PC-9 (cell line): ENCODE data around the gene PRKAG1. TPM values are rescaled to one million over a fixed set of nuclear protein-coding genes. Genes with fewer than 3 reads are reported as not detected.
"Not testable (repeated sequence)": the region's sequence is repeated elsewhere in the genome, so short reads cannot be mapped to it uniquely, and the experiment has no call there.

ENCODE experiments used
- Bru-seq: library from RNA; stranded (reverse); fragments of 400-500 nt; gene quantifications from one replicate; lab custom pipeline; 2021; lab: Mats Ljungman, UMichigan
- BruChase-seq, 2 experiments: library from RNA; stranded (reverse); fragments of 400-500 nt; gene quantifications; one replicate each; lab custom pipeline; 2021; lab: Mats Ljungman, UMichigan
- BruUV-seq: library from RNA; stranded (reverse); fragments of 400-500 nt; replicated peaks from 2 replicates; lab custom pipeline; 2021; lab: Mats Ljungman, UMichigan
- CTCF ChIA-PET: fragments of 300-600 bp; sonication (Branson Sonifier 250); formaldehyde crosslinking; loops from one replicate; lab custom pipeline; 2022; ENCODE audit warnings: antibody characterized with exemption; lab: Charles Lee
- POLR2A ChIA-PET: fragments of 300-600 bp; sonication (Branson Sonifier 250); formaldehyde crosslinking; loops from one replicate; lab custom pipeline; 2022; ENCODE audit warnings: antibody characterized with exemption; ENCODE audit not compliant: unreplicated experiment; lab: Charles Lee
- DNase-seq, 2 experiments: peaks; one replicate each; pipeline versions ENCODE4 v3.0.0 to v3.0.0-alpha.2; 2015 to 2022; ENCODE audit warnings: mixed read lengths in 1 of 2
- H2AFZ ChIP-seq: fragments of 200-600 bp; sonication (generic); 2 replicates; pipeline ENCODE4 v1.8.1; 2017; ENCODE audit warnings: antibody characterized with exemption
- H3F3A ChIP-seq: fragments of 200-600 bp; sonication (generic); 2 replicates; pipeline ENCODE4 v1.8.1; 2017; ENCODE audit warnings: antibody characterized with exemption, mild to moderate bottlenecking, low read depth; ENCODE audit not compliant: insufficient read depth
- H3K27ac ChIP-seq: fragments of 200-600 bp; sonication (generic); 2 replicates; pipeline ENCODE4 v1.6.1; 2016; ENCODE audit warnings: mixed run types
- H3K27me3 ChIP-seq: fragments of 200-600 bp; sonication (generic); 2 replicates; pipeline ENCODE4 v1.6.1; 2016; ENCODE audit warnings: low read depth, mixed run types; ENCODE audit not compliant: insufficient read depth
- H3K36me3 ChIP-seq: fragments of 200-600 bp; sonication (generic); 2 replicates; pipeline ENCODE4 v1.6.1; 2016; ENCODE audit warnings: low read depth, mixed run types
- H3K4me1 ChIP-seq: fragments of 200-600 bp; sonication (generic); replicated peaks from 2 replicates; pipeline ENCODE4 v1.6.1; 2016; ENCODE audit warnings: mixed run types; ENCODE audit not compliant: insufficient read depth
- H3K4me2 ChIP-seq: fragments of 200-600 bp; sonication (generic); 2 replicates; pipeline ENCODE4 v1.6.1; 2017; ENCODE audit warnings: mixed run types
- H3K4me3 ChIP-seq: fragments of 200-600 bp; sonication (generic); 2 replicates; pipeline ENCODE4 v1.6.1; 2016; ENCODE audit warnings: mixed run types
- H3K79me2 ChIP-seq: fragments of 200-600 bp; sonication (generic); 2 replicates; pipeline ENCODE4 v1.6.1; 2017; ENCODE audit warnings: low read depth, mixed run types
- H3K9me2 ChIP-seq: fragments of 200-600 bp; sonication (generic); 2 replicates; pipeline ENCODE4 v1.8.1; 2017; ENCODE audit warnings: mild to moderate bottlenecking; ENCODE audit not compliant: insufficient read depth
- H3K9me3 ChIP-seq: fragments of 200-600 bp; sonication (generic); 2 replicates; pipeline ENCODE4 v1.8.1; 2016; ENCODE audit warnings: low read depth; ENCODE audit not compliant: insufficient read depth
- H4K20me1 ChIP-seq: fragments of 200-600 bp; sonication (generic); 2 replicates; pipeline ENCODE4 v1.8.1; 2017; ENCODE audit not compliant: insufficient read depth
- EZH2 ChIP-seq: fragments of 200-600 bp; sonication (generic); IDR thresholded peaks from 2 replicates; pipeline ENCODE4 v1.8.0; 2017; ENCODE audit warnings: antibody characterized with exemption, low read depth
- intact Hi-C: fragments of 100-400 bp; cut with micrococcal nuclease; formaldehyde crosslinking; loops from one replicate; pipeline ENCODE4 v1.10.0; 2022; ENCODE audit not compliant: unreplicated experiment
- long read RNA-seq: library from polyadenylated mRNA; stranded (forward); transcript quantifications from one replicate; pipeline ENCODE4 v2.0.0, GENCODE V29; 2022
- total RNA-seq: library from RNA; stranded (reverse); gene quantifications from 2 replicates; pipeline ENCODE4 v1.2.3, GENCODE V29; 2021
- TF ChIP-seq, protein P1 (sequence below): fragments of 200-600 bp; sonication (generic); conservative IDR thresholded peaks from 2 replicates; pipeline ENCODE4 v1.6.1; 2017; ENCODE audit warnings: mixed run types, antibody characterized with exemption, mild to moderate bottlenecking, moderate library complexity

PRKAG1 gene
- total RNA-seq (48.8 and 53.6 TPM in 2 replicates), Bru-seq, nascent RNA (percentile 76 among the genes with signal in this experiment), BruChase-seq, experiment 1, labeled RNA remaining after a 2-hour chase (percentile 77 among the genes with signal in this experiment), BruChase-seq, experiment 2, labeled RNA remaining after a 6-hour chase (percentile 86 among the genes with signal in this experiment)
- long read RNA-seq, transcript PRKAG1-206 (12 exons, 1,699 nt), result major isoform, 59 of 78 reads
- long read RNA-seq, partial matches to known transcripts, result 11 of 78 reads
- long read RNA-seq, other reads (novel, unspliced or antisense), result 4 of 78 reads

DNA sequence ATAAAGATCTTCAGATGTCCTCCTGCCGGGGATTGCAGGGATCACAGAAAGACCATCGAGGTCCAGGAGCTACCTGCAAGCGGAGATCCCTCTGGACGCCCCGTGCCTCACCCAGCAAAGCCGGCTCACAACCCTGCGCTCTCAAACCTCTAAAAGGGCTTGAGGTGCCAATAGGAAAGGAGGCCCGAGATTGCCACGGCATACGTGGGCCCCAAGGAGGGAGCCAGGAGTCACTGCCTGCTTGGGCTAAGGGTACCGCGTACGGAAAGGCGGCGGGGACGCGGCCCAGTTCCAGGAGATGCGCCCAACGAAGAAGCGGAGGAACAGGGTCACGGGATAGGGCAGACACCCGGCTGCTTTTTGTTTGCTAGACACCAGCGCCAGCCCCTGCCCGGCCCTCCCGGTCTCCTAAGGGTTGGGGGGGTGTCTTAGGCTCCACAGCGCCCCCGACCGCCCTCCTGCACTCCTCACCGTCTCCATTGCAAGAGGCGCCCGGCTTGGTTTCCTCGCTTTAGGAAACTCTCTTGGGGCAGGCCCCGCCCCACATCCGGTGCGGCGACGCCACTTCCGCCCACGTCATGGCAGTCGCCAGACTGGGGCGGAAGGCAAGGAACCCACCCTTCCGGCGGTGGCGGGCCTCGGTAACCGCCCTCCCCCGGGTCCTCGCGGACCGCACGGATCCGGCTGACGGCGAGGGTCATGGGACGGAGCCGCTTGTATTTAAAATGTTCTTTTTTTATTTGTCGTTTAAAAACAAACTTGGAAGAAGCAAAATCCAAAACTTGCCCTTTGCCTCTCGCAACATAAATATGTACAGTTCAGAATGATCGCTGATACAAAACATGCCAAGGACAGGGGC is at the start of gene PRKAG1:
TSS of gene PRKAG1 (minus strand) at position 516 of the 859 bp plus-strand sequence. CDS start at position 480, 36 bp downstream.
- peaks cover 30% of the 10 kb centered on the region for H3K79me2 ChIP-seq
- H2AFZ ChIP-seq, result peak within 1 kb of the TSS; percentile 86
- peaks cover 32% of the 10 kb centered on the region for H3F3A ChIP-seq
- H3K36me3 ChIP-seq, result no peaks in the 10 kb centered on the region
- intact Hi-C loops, result loop anchor here (2.0 to 5.0 kb wide), 2 partner anchors 18 to 39 kb away; no protein-coding TSS in a partner anchor
- no peaks in the 10 kb centered on the region for H3K27me3 ChIP-seq
- peak; percentile 87 to 93 for DNase-seq
- TSS peak; percentile 62 for BruUV-seq
- H3K9me2 ChIP-seq, result no peaks in the 10 kb centered on the region
- H4K20me1 ChIP-seq, result no peaks in the 10 kb centered on the region
- ChIA-PET CTCF (interaction anchor here (0.8 to 2.6 kb wide), 4 partner anchors 17 to 25 kb away, joined by 3 to 10 read pairs (median 5); no protein-coding TSS in a partner anchor), POLR2A (interaction anchor here (0.6 to 0.9 kb wide), 3 partner anchors 19 to 203 kb away, joined by 3 to 6 read pairs (median 4); partner anchors contain the start of gene DDN)
- H3K27ac ChIP-seq, result peak within 1 kb of the TSS; percentile 91
- no peak for TF ChIP-seq EZH2
- TF ChIP-seq, protein P1, sequence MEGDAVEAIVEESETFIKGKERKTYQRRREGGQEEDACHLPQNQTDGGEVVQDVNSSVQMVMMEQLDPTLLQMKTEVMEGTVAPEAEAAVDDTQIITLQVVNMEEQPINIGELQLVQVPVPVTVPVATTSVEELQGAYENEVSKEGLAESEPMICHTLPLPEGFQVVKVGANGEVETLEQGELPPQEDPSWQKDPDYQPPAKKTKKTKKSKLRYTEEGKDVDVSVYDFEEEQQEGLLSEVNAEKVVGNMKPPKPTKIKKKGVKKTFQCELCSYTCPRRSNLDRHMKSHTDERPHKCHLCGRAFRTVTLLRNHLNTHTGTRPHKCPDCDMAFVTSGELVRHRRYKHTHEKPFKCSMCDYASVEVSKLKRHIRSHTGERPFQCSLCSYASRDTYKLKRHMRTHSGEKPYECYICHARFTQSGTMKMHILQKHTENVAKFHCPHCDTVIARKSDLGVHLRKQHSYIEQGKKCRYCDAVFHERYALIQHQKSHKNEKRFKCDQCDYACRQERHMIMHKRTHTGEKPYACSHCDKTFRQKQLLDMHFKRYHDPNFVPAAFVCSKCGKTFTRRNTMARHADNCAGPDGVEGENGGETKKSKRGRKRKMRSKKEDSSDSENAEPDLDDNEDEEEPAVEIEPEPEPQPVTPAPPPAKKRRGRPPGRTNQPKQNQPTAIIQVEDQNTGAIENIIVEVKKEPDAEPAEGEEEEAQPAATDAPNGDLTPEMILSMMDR, result no peak; the same call in 1 of the 2 replicates
- H3K4me3 ChIP-seq, result peak within 1 kb of the TSS; percentile 65
- H3K9me3 ChIP-seq, result no peaks in the 10 kb centered on the region
- peaks cover 14% of the 10 kb centered on the region for H3K4me1 ChIP-seq
- peak within 1 kb of the TSS; percentile 87 for H3K4me2 ChIP-seq

DNA sequence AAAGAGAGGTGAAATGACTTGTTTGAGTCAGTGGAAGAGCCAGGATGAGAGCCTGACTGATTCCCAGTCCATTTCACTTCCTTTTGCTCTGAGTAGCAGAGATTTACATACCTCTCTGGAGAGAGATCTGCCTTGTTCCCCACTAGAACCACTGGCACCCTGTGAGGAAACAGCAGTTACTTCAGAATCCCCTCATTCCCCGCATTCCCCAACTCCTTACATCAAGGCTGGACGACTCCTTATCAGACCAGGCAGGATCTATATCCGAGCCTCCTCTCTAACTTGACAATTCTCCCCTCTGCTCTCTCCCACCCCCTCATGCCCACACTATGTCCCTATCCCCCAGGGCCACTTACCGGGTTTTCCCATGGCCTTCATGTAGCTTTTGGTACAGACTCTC is 47.5 kb upstream of the PRKAG1 start:
- Histone ChIP-seq H3K4me2 (no peak overlapping the region), H3K9me3 (no peaks in the 10 kb centered on the region), H3K79me2 (peaks cover 4% of the 10 kb centered on the region; the same call in 1 of the 2 replicates), H3K4me3 (no peak overlapping the region), H2AFZ (no peak overlapping the region), H3K36me3 (no peaks in the 10 kb centered on the region), H3K9me2 (no peaks in the 10 kb centered on the region), H4K20me1 (no peaks in the 10 kb centered on the region), H3K4me1 (peaks cover 16% of the 10 kb centered on the region), H3K27ac (no peak overlapping the region), H3F3A (peaks cover 11% of the 10 kb centered on the region; the same call in 1 of the 2 replicates), H3K27me3 (no peaks in the 10 kb centered on the region)
- TF ChIP-seq EZH2, result no peak
- TF ChIP-seq, protein P1, result no peak
- DNase-seq, result no peak
- POLR2A ChIA-PET, result interaction anchor here (0.6 kb wide), 2 partner anchors 55 to 201 kb away, joined by 7 to 8 read pairs; no protein-coding TSS in a partner anchor
- intact Hi-C loops, result loop anchor here (10.0 kb wide), 1 partner anchor 199 kb away; the partner anchor contains the start of gene TUBA1C
- CTCF ChIA-PET, result interaction anchor here (0.7 kb wide), 1 partner anchor 53 kb away, joined by 3 read pairs; no protein-coding TSS in a partner anchor
- no TSS peak for BruUV-seq

DNA sequence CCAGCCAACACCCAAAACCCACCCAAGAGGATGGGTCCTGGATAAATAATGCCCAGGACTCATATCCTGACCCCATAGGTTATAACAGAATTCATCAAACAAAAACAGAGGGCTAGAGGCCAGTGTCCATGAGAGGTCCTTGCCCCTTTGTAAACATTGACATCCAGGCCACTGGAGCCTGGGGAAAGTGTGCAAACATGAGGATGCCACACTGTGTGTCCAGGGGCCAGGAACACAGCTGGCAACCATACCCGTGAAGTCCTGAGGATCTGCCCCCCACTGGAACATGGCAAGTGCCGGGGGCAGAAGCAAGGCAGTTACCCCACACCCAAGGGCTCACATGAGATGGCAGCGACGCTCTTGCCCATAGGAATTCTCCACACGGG is 46.2 kb upstream of the PRKAG1 start:
- DNase-seq, result no peak
- CTCF ChIA-PET, result interaction anchor here (0.6 to 2.0 kb wide), 5 partner anchors 24 to 170 kb away, joined by 4 to 15 read pairs (median 7); no protein-coding TSS in a partner anchor
- Histone ChIP-seq H3K4me2 (no peak overlapping the region), H3K9me2 (no peaks in the 10 kb centered on the region), H3K4me1 (peaks cover 12% of the 10 kb centered on the region), H4K20me1 (no peaks in the 10 kb centered on the region), H3K27ac (no peak overlapping the region), H2AFZ (no peak overlapping the region), H3K9me3 (no peaks in the 10 kb centered on the region), H3K27me3 (no peaks in the 10 kb centered on the region), H3K79me2 (peaks cover 13% of the 10 kb centered on the region), H3F3A (peaks cover 9% of the 10 kb centered on the region; the same call in 1 of the 2 replicates), H3K36me3 (no peaks in the 10 kb centered on the region), H3K4me3 (no peak overlapping the region)
- intact Hi-C loops, result loop anchor here (1.0 to 10.0 kb wide), 5 partner anchors 24 to 278 kb away; partner anchors contain the start of gene TUBA1C
- TF ChIP-seq, protein P1, result no peak
- TF ChIP-seq EZH2, result no peak
- POLR2A ChIA-PET, result no interaction called here
- no TSS peak for BruUV-seq

DNA sequence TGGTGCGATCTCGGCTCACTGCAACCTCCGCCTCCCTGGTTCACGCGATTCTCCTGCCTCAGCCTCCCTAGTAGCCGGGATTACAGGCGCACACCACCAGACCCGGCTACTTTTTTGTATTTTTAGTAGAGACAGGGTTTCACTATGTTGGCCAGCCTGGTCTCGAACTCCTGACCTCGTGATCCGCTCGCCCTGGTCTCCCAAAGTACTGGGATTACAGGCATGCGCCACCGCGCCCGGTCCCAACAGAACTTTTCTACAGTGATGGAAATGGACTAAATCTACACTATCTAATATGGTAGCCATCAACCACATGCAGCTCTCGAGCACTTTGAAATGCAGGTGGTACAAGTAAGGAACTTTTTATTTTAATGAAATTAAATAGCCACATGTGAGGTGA is 43.3 kb upstream of the PRKAG1 start:
- H2AFZ ChIP-seq, H3K36me3 ChIP-seq, H3F3A ChIP-seq, BruUV-seq, CTCF ChIA-PET, DNase-seq, H3K27me3 ChIP-seq, H3K27ac ChIP-seq, POLR2A ChIA-PET, H3K9me3 ChIP-seq, H3K9me2 ChIP-seq: not testable (repeated sequence)
- Histone ChIP-seq H3K79me2 (peaks cover 42% of the 10 kb centered on the region), H3K4me3 (peak overlapping the region; percentile 87; the same call in 1 of the 2 replicates), H3K4me1 (peaks cover 25% of the 10 kb centered on the region), H3K4me2 (peak overlapping the region; percentile 100), H4K20me1 (peaks cover 22% of the 10 kb centered on the region)
- intact Hi-C loops, result loop anchor here (5.0 to 10.0 kb wide), 2 partner anchors 203 to 280 kb away; partner anchors contain the start of gene TUBA1C
